Liver (tissue), 9 donors: Measurements from ENCODE around the gene ARHGEF1. TPM values are rescaled to one million over a fixed set of nuclear protein-coding genes. Genes with fewer than 3 reads are reported as not detected.

Source experiments
- DNase-seq: peaks from one replicate; pipeline ENCODE4 v3.0.0-alpha.2; 2017; ENCODE audit warnings: low spot score
- H3K27ac ChIP-seq, 2 donors: one replicate each; pipeline ENCODE4 v1.7.0; 2013; ENCODE audit warnings: inconsistent platforms in 2 of 2, low read length in 2 of 2, control low read depth in 1 of 2, low read depth in 1 of 2, mild to moderate bottlenecking in 1 of 2
- H3K27me3 ChIP-seq, 4 donors: one replicate each; pipeline versions ENCODE4 v1.6.1 to v1.7.0; 2013; ENCODE audit warnings: low read length in 3 of 4, inconsistent platforms in 1 of 4, mild to moderate bottlenecking in 1 of 4, moderate library complexity in 1 of 4; ENCODE audit not compliant: control insufficient read depth in 4 of 4, insufficient read depth in 4 of 4
- H3K36me3 ChIP-seq, 4 donors: one replicate each; pipeline versions ENCODE4 v1.6.1 to v1.7.0; 2013; ENCODE audit warnings: low read length in 3 of 4, mild to moderate bottlenecking in 3 of 4, low read depth in 1 of 4, moderate library complexity in 1 of 4; ENCODE audit not compliant: control insufficient read depth in 4 of 4, insufficient read depth in 3 of 4
- H3K4me1 ChIP-seq, 4 donors: one replicate each; pipeline versions ENCODE4 v1.6.1 to v1.7.0; 2013; ENCODE audit warnings: low read length in 3 of 4, mild to moderate bottlenecking in 3 of 4, moderate library complexity in 1 of 4; ENCODE audit not compliant: control insufficient read depth in 4 of 4, insufficient read depth in 4 of 4
- H3K4me3 ChIP-seq, 3 donors: one replicate each; pipeline versions ENCODE4 v1.6.1 to v1.7.0; 2013; ENCODE audit warnings: low read length in 3 of 3, control low read depth in 1 of 3, low read depth in 1 of 3, mild to moderate bottlenecking in 1 of 3
- H3K9ac ChIP-seq, 2 donors: one replicate each; pipeline ENCODE4 v1.7.0; 2013; ENCODE audit warnings: low read length in 2 of 2, mild to moderate bottlenecking in 2 of 2, moderate library complexity in 2 of 2, control low read depth in 1 of 2, low read depth in 1 of 2
- H3K9me3 ChIP-seq, 4 donors: one replicate each; pipeline versions ENCODE4 v1.6.1 to v1.7.0; 2013; ENCODE audit warnings: low read length in 3 of 4; ENCODE audit not compliant: control insufficient read depth in 4 of 4
- ATF3 ChIP-seq: IDR thresholded peaks from 2 replicates; pipeline ENCODE4 v1.6.1; 2016; ENCODE audit warnings: antibody characterized with exemption
- CTCF ChIP-seq: fragments of 150-350 bp; IDR thresholded peaks from 2 replicates; pipeline ENCODE4 v1.5.1; 2017; ENCODE audit warnings: improper control_type of control experiment, low read depth, low read length; ENCODE audit not compliant: missing input control
- EGR1 ChIP-seq, 2 donors: IDR thresholded peaks; 2 replicates each; pipeline ENCODE4 v1.6.1; 2016 to 2018; ENCODE audit warnings: antibody characterized with exemption in 2 of 2, low read depth in 2 of 2
- FOXA1 ChIP-seq: IDR thresholded peaks from 2 replicates; pipeline ENCODE4 v1.6.1; 2016; ENCODE audit warnings: antibody characterized with exemption
- FOXA2 ChIP-seq: IDR thresholded peaks from 2 replicates; pipeline ENCODE4 v1.6.1; 2016; ENCODE audit warnings: antibody characterized with exemption
- HNF4A ChIP-seq, 2 donors: conservative IDR thresholded peaks; 2 replicates each; pipeline ENCODE4 v1.6.1; 2016; ENCODE audit warnings: antibody characterized with exemption in 2 of 2, mild to moderate bottlenecking in 2 of 2
- JUND ChIP-seq, 2 donors: IDR thresholded peaks; 2 replicates each; pipeline ENCODE4 v1.6.1; 2016; ENCODE audit warnings: antibody characterized with exemption in 2 of 2
- MAX ChIP-seq: IDR thresholded peaks from 2 replicates; pipeline ENCODE4 v1.6.1; 2016; ENCODE audit warnings: antibody characterized with exemption
- NR2F2 ChIP-seq: IDR thresholded peaks from 2 replicates; pipeline ENCODE4 v1.6.1; 2016; ENCODE audit warnings: antibody characterized with exemption
- RAD21 ChIP-seq, 2 donors: IDR thresholded peaks; 2 replicates each; pipeline ENCODE4 v1.6.1; 2016; ENCODE audit warnings: antibody characterized with exemption in 2 of 2, mild to moderate bottlenecking in 2 of 2
- REST ChIP-seq: IDR thresholded peaks from 2 replicates; pipeline ENCODE4 v1.6.1; 2016; ENCODE audit warnings: antibody characterized with exemption, mild to moderate bottlenecking
- RXRA ChIP-seq, 2 donors: IDR thresholded peaks; 2 replicates each; pipeline ENCODE4 v1.6.1; 2017 to 2018; ENCODE audit warnings: antibody characterized with exemption in 2 of 2, mild to moderate bottlenecking in 1 of 2
- SP1 ChIP-seq: IDR thresholded peaks from 2 replicates; pipeline ENCODE4 v1.6.1; 2018; ENCODE audit warnings: antibody characterized with exemption, mild to moderate bottlenecking
- TAF1 ChIP-seq: conservative IDR thresholded peaks from 2 replicates; pipeline ENCODE4 v1.6.1; 2016; ENCODE audit warnings: antibody characterized with exemption, mild to moderate bottlenecking
- YY1 ChIP-seq: IDR thresholded peaks from 2 replicates; pipeline ENCODE4 v1.6.1; 2016; ENCODE audit warnings: antibody characterized with exemption, mild to moderate bottlenecking
- ZBTB33 ChIP-seq: IDR thresholded peaks from 2 replicates; pipeline ENCODE4 v1.6.1; 2016; ENCODE audit warnings: antibody characterized with exemption
- WGBS: extraction: QIAGEN DNeasy Blood & Tissue Kit; methylation state at CpG from one replicate; pipeline ENCODE4 v1.1.7; 2013; 5-methylcytosine and 5-hydroxymethylcytosine counted together
- polyA plus RNA-seq, 2 donors: library from polyadenylated mRNA; stranded (reverse) in 1 of 2; unstranded in 1 of 2; fragments of 200-250 nt in 1 of 2; fragments of >200 nt in 1 of 2; fragmentation: Nextera tagmentation in 1 of 2; extraction: Ambion mirVana in 1 of 2; gene quantifications; one replicate each; pipeline versions ENCODE4 v1.2.1 to v1.2.3, GENCODE V29; 2013 to 2015
- total RNA-seq, 2 donors: library from RNA; depleted of rRNA; stranded (reverse); fragments of >200 nt; gene quantifications; one replicate each; pipeline ENCODE4 v1.2.3, GENCODE V29; 2014
- donor health status: healthy.
- donor health status: healthy.
- donor health status: healthy.
- donor health status: healthy.
- donor health status: healthy.

Gene ARHGEF1
- total and polyA plus RNA-seq, 4 donors, result 13.2 to 30.1 (median 18.5) TPM

- Histone ChIP-seq H3K4me3 (no peak overlapping the region), H3K27ac (no peak overlapping the region), H3K36me3 (peaks cover 11 to 44% (median 37%) of the 10 kb centered on the region in 4 donors), H3K27me3 (no peaks in the 10 kb centered on the region), H3K9me3 (no peaks in the 10 kb centered on the region), H3K4me1 (peaks cover 4 to 30% (median 25%) of the 10 kb centered on the region in 4 donors), H3K9ac (no peak overlapping the region)
- DNase-seq, result no peak
- TF ChIP-seq FOXA2, result no peak
- TF ChIP-seq HNF4A (conservative IDR thresholded peaks at IDR 0.05), result no peak
- TF ChIP-seq JUND (IDR thresholded peaks at IDR 0.05), result no peak
- 83% methylated on average over 2 of the region's 2 CpGs for WGBS
These were observed 20.5 kb upstream of the ARHGEF1 start for GRCh38 chr19:41862445-41862986.

- TF ChIP-seq TAF1 (no peak), CTCF (no peak), ATF3 (no peak), JUND (IDR thresholded peaks at IDR 0.05) (no peak), MAX (no peak), HNF4A (conservative IDR thresholded peaks at IDR 0.05) (no peak), ZBTB33 (no peak), FOXA2 (no peak), FOXA1 (no peak), RAD21 (IDR thresholded peaks at IDR 0.05) (no peak), EGR1 (IDR thresholded peaks at IDR 0.05; ENCODE audit: low read depth in 2 of 2) (no peak), RXRA (IDR thresholded peaks at IDR 0.05) (no peak)
These were observed 19.6 kb upstream of the ARHGEF1 start for GRCh38 chr19:41863209-41863931.

GRCh38 chr19:41864374-41864773 is 18.6 kb upstream of the ARHGEF1 start:
- peaks cover 4 to 24% (median 19%) of the 10 kb centered on the region in 4 donors for H3K4me1 ChIP-seq
- 94% methylated on average over 5 of the region's 5 CpGs for WGBS
- H3K9ac ChIP-seq, result no peak overlapping the region
- H3K9me3 ChIP-seq, result no peaks in the 10 kb centered on the region
- H3K27ac ChIP-seq, result no peak overlapping the region
- no peak overlapping the region for H3K4me3 ChIP-seq
- H3K27me3 ChIP-seq, result no peaks in the 10 kb centered on the region
- no peak for DNase-seq
- H3K36me3 ChIP-seq, result peaks cover 19 to 62% (median 42%) of the 10 kb centered on the region in 4 donors
- TF ChIP-seq NR2F2, result no peak
- no peak for TF ChIP-seq ZBTB33
- no peak for TF ChIP-seq ATF3
- TF ChIP-seq REST, result no peak
- no peak for TF ChIP-seq SP1
- no peak for TF ChIP-seq YY1
- TF ChIP-seq EGR1 (IDR thresholded peaks at IDR 0.05; ENCODE audit: low read depth in 2 of 2), result no peak

More at GRCh38 chr19:41863209-41863931, 19.6 kb upstream of the ARHGEF1 start:
- H3K36me3 ChIP-seq, result peaks cover 11 to 52% (median 40%) of the 10 kb centered on the region in 4 donors
- H3K4me1 ChIP-seq, result peaks cover 4 to 30% (median 25%) of the 10 kb centered on the region in 4 donors
- no peak overlapping the region for H3K4me3 ChIP-seq
- WGBS, result 83% methylated on average over 11 of the region's 11 CpGs
- H3K27me3 ChIP-seq, result no peaks in the 10 kb centered on the region
- no peak overlapping the region for H3K9ac ChIP-seq
- no peak for DNase-seq
- no peaks in the 10 kb centered on the region for H3K9me3 ChIP-seq
- H3K27ac ChIP-seq, result no peak overlapping the region
